K562 (cell line): ENCODE measurements around the gene OR52E6. TPM values are rescaled to one million over a fixed set of nuclear protein-coding genes. Genes with fewer than 3 reads are reported as not detected.

Experiments
- ATAC-seq: fragments of 200-7000 bp; cut with Tn5 transposase; 3 replicates; pipeline ENCODE4 v1.9.1; 2020; ENCODE audit warnings: moderate library complexity
- BruUV-seq: library from RNA; stranded (reverse); fragments of 400-500 nt; replicated peaks from 2 replicates; lab custom pipeline; 2021; lab: Mats Ljungman, UMichigan
- CTCF ChIA-PET: fragments of 300-600 bp; formaldehyde crosslinking; extraction: SDS; loops from one replicate; lab custom pipeline; 2021; ENCODE audit warnings: low intra/inter-chr PET ratio; lab: Yijun Ruan, JAX
- POLR2A ChIA-PET: fragments of 300-600, 350-650 bp; sonication (Branson Sonifier 250); formaldehyde crosslinking; extraction: SDS; loops from one replicate; lab custom pipeline; 2021; ENCODE audit warnings: antibody characterized with exemption, inconsistent platforms; lab: Yijun Ruan, JAX
- DNase-seq, 4 experiments: peaks; one replicate each; pipeline versions ENCODE4 v3.0.0 to v3.0.0-alpha.2; 2011 to 2018; ENCODE audit warnings: low spot score in 3 of 4, mixed read lengths in 3 of 4; ENCODE audit errors: extremely low read depth in 1 of 4
- FAIRE-seq: peaks from 2 replicates; lab custom pipeline; 2011; peaks lifted over from hg19 to GRCh38; lab: Jason Lieb, UNC
- H2AFZ ChIP-seq: 2 replicates; pipeline ENCODE4 v1.6.0; 2011; ENCODE audit warnings: low read depth, low read length, control low read depth, inconsistent platforms
- H3K27ac ChIP-seq: fragments of 200-600 bp; 3 replicates; pipeline ENCODE4 v1.8.0; 2011; ENCODE audit warnings: low read depth, mild to moderate bottlenecking, control low read depth, inconsistent platforms, low read length, moderate library complexity, mixed read lengths; ENCODE audit errors: extremely low read depth
- H3K27me3 ChIP-seq, 2 experiments: fragments of 300-600 bp in 1 of 2; 2 replicates in 1 of 2; 3 replicates in 1 of 2; pipeline versions ENCODE4 v1.6.0 to v1.8.0; 2011; ENCODE audit warnings: inconsistent platforms in 2 of 2, low read length in 2 of 2, mild to moderate bottlenecking in 1 of 2, mixed read lengths in 1 of 2, moderate library complexity in 1 of 2; ENCODE audit not compliant: control insufficient read depth in 2 of 2, insufficient read depth in 2 of 2
- H3K36me3 ChIP-seq: fragments of 300-600 bp; 3 replicates; pipeline ENCODE4 v1.8.0; 2011; ENCODE audit warnings: mild to moderate bottlenecking, low read length, inconsistent platforms; ENCODE audit not compliant: control insufficient read depth, insufficient read depth
- H3K4me1 ChIP-seq, 2 experiments: fragments of 200-600 bp in 1 of 2; replicated peaks in 1 of 2; 2 replicates in 1 of 2; 3 replicates in 1 of 2; pipeline versions ENCODE4 v1.5.1 to v1.8.0; 2011; ENCODE audit warnings: inconsistent platforms in 2 of 2, low read length in 2 of 2, mild to moderate bottlenecking in 1 of 2, mixed read lengths in 1 of 2, moderate library complexity in 1 of 2; ENCODE audit not compliant: control insufficient read depth in 2 of 2, insufficient read depth in 2 of 2
- H3K4me2 ChIP-seq: 2 replicates; pipeline ENCODE4 v1.6.1; 2011; ENCODE audit warnings: low read length, control low read depth, inconsistent platforms, mixed read lengths; ENCODE audit not compliant: insufficient read depth
- H3K4me3 ChIP-seq: fragments of 200-600 bp; sonication (generic), shearing (Covaris generic); 2 replicates; pipeline ENCODE4 v1.5.1; 2016; ENCODE audit warnings: control low read depth, inconsistent platforms
- H3K79me2 ChIP-seq: fragments of 200-600 bp; 3 replicates; pipeline ENCODE4 v1.8.0; 2011; ENCODE audit warnings: low read length, inconsistent platforms; ENCODE audit not compliant: control insufficient read depth, insufficient read depth
- H3K9ac ChIP-seq, 2 experiments: 2 replicates each; pipeline versions ENCODE4 v1.6.0 to v1.6.1; 2011; ENCODE audit warnings: low read depth in 2 of 2, low read length in 2 of 2, control low read depth in 1 of 2, inconsistent platforms in 1 of 2, mild to moderate bottlenecking in 1 of 2, mixed read lengths in 1 of 2; ENCODE audit not compliant: insufficient read depth in 1 of 2
- H3K9me1 ChIP-seq: one replicate; pipeline ENCODE4 v1.6.0; 2011; ENCODE audit warnings: inconsistent platforms, mild to moderate bottlenecking, low read length, moderate library complexity; ENCODE audit not compliant: control insufficient read depth, insufficient read depth
- H3K9me3 ChIP-seq: replicated peaks from 2 replicates; pipeline ENCODE4 v1.5.1; 2011; ENCODE audit warnings: low read depth, low read length, inconsistent platforms; ENCODE audit not compliant: control insufficient read depth, insufficient read depth
- H4K20me1 ChIP-seq: replicated peaks from 2 replicates; pipeline ENCODE4 v1.6.1; 2011; ENCODE audit warnings: low read length, inconsistent platforms, mixed read lengths; ENCODE audit not compliant: control insufficient read depth, insufficient read depth
- BACH1 ChIP-seq: fragments of 200-800 bp; sonication (Bioruptor generic); IDR thresholded peaks from 2 replicates; pipeline ENCODE4 v1.6.1; 2016; ENCODE audit warnings: missing genetic modification characterization, missing compliant biosample characterization
- CC2D1A ChIP-seq: fragments of 450-650 bp; IDR thresholded peaks from 2 replicates; pipeline ENCODE4 v1.6.1; 2017; ENCODE audit warnings: mild to moderate bottlenecking
- EP400 ChIP-seq: fragments of 450-650 bp; IDR thresholded peaks from 2 replicates; pipeline ENCODE4 v1.6.1; 2017; ENCODE audit warnings: antibody characterized with exemption, mild to moderate bottlenecking, moderate library complexity
- FOXJ2 ChIP-seq: fragments of 200-800 bp; sonication (Bioruptor generic); IDR thresholded peaks from 2 replicates; pipeline ENCODE4 v1.6.1; 2016; ENCODE audit warnings: missing genetic modification characterization, missing compliant biosample characterization
- FUS ChIP-seq: fragments of 200-400 bp; formaldehyde crosslinking; optimal IDR thresholded peaks from 2 replicates; pipeline ENCODE3; 2017; ENCODE audit warnings: low read depth, low read length
- GABPB1 ChIP-seq: sonication (generic); formaldehyde crosslinking; IDR thresholded peaks from 2 replicates; pipeline ENCODE4 v1.8.0; 2022; ENCODE audit warnings: mild to moderate bottlenecking, missing genetic modification reagents
- MEIS2 ChIP-seq: fragments of 450-650 bp; IDR thresholded peaks from 2 replicates; pipeline ENCODE4 v1.6.1; 2014; ENCODE audit warnings: mild to moderate bottlenecking; ENCODE audit not compliant: partially characterized antibody
- NKRF ChIP-seq: fragments of 450-650 bp; IDR thresholded peaks from 2 replicates; pipeline ENCODE4 v1.6.1; 2016; ENCODE audit warnings: borderline replicate concordance
- NR2C1 ChIP-seq, 2 experiments: fragments of 450-650 bp; IDR thresholded peaks; 2 replicates each; pipeline ENCODE4 v1.6.1; 2017; ENCODE audit warnings: mild to moderate bottlenecking in 2 of 2, antibody characterized with exemption in 1 of 2, inconsistent platforms in 1 of 2, missing compliant biosample characterization in 1 of 2, missing genetic modification characterization in 1 of 2
- SP1 ChIP-seq: sonication (generic); formaldehyde crosslinking; IDR thresholded peaks from 2 replicates; pipeline ENCODE4 v1.8.1; 2022; ENCODE audit warnings: mild to moderate bottlenecking, missing genetic modification reagents
- ZNF398 ChIP-seq: fragments of 250-450 bp; sonication (Bioruptor Pico); IDR thresholded peaks from 2 replicates; pipeline ENCODE4 v1.8.0; 2021; ENCODE audit warnings: moderate library complexity, mild to moderate bottlenecking, inconsistent platforms
- ZNF431 ChIP-seq: sonication (generic); formaldehyde crosslinking; IDR thresholded peaks from 2 replicates; pipeline ENCODE4 v1.8.0; 2022; ENCODE audit warnings: mild to moderate bottlenecking, missing genetic modification reagents
- ZNF717 ChIP-seq: fragments of 250-450 bp; sonication (Bioruptor Pico); IDR thresholded peaks from 2 replicates; pipeline ENCODE4 v1.5.0; 2021
- WGBS: fragments of 100-300 bp; shearing (Covaris generic); methylation state at CpG from one replicate; pipeline ENCODE4 v1.1.6; 2016; ENCODE audit warnings: low coverage, mixed read lengths; ENCODE audit not compliant: insufficient coverage; ENCODE audit errors: missing lambda C conversion rate; 5-methylcytosine and 5-hydroxymethylcytosine counted together
- in situ Hi-C: fragments of 300-500 bp; cut with MboI; formaldehyde crosslinking; loops from 4 replicates; pipeline ENCODE4 v1.15.0; 2018; ENCODE audit warnings: inconsistent platforms, mixed read lengths
- intact Hi-C: fragments of 100-400 bp; cut with micrococcal nuclease; formaldehyde crosslinking; loops from 2 replicates; pipeline ENCODE4 v1.14.2; 2022
- polyA plus RNA-seq, 8 experiments: library from polyadenylated mRNA; depleted of rRNA in 4 of 8; stranded (reverse) in 5 of 8; unstranded in 3 of 8; fragments of >200 nt; fragmentation: Nextera tagmentation in 2 of 8; fragmentation: Illumina TruSeq in 1 of 8; extraction: Ambion mirVana in 2 of 8; extraction: Trizol in 1 of 8; gene quantifications; 2 replicates each; pipeline versions ENCODE4 v1.2.1 to v1.2.3, GENCODE V29; 2011 to 2014; ENCODE audit warnings: inconsistent platforms in 1 of 8, missing spikeins in 1 of 8
- total RNA-seq, 7 experiments: library from RNA; depleted of rRNA in 6 of 7; stranded (reverse); fragments of >200 nt in 6 of 7; fragmentation: Illumina TruSeq in 2 of 7; extraction: Trizol in 2 of 7; gene quantifications; 2 replicates each; pipeline versions ENCODE4 v1.2.1 to v1.2.3, GENCODE V29; 2011 to 2021; ENCODE audit warnings: low replicate concordance in 1 of 7
- TF ChIP-seq, protein P1 (sequence below): fragments of 250-450 bp; sonication (Bioruptor Pico); IDR thresholded peaks from 2 replicates; pipeline ENCODE4 v1.5.0; 2021; ENCODE audit warnings: mild to moderate bottlenecking, moderate library complexity

OR52E6 gene
- total and polyA plus RNA-seq, 9 of the 15 experiments (the other 6 are each of a cell fraction or from before 2014, with no cell fraction given) = not detected

GRCh38 chr11:5809905-5810795 is 31.5 kb downstream of the OR52E6 start:
- ATAC-seq (peak; percentile 86), FAIRE-seq (peak; percentile 84), DNase-seq (peak; percentile 28 to 83 (median 38))
- H3K36me3 ChIP-seq = no peaks in the 10 kb centered on the region
- in situ Hi-C loops (no loop called here), intact Hi-C loops (no loop called here)
- H3K9me1 ChIP-seq = no peaks in the 10 kb centered on the region
- H3K9me3 ChIP-seq = peaks cover 21% of the 10 kb centered on the region
- H3K27ac ChIP-seq = peak overlapping the region; percentile 73
- peaks cover 0 to 6% of the 10 kb centered on the region in 2 experiments; a peak in 3 of 5 replicates for H3K4me1 ChIP-seq
- H4K20me1 ChIP-seq = no peaks in the 10 kb centered on the region
- peak overlapping the region; percentile 74 for H2AFZ ChIP-seq
- H3K9ac ChIP-seq = peak overlapping the region in 1 of 2 experiments; percentile 16; a peak in 1 of 4 replicates
- ChIA-PET CTCF (no interaction called here), POLR2A (interaction anchor here (0.7 kb wide), 1 partner anchor 305 kb away, joined by 3 read pairs; no protein-coding TSS in a partner anchor)
- H3K79me2 ChIP-seq = no peaks in the 10 kb centered on the region
- no peak overlapping the region for H3K4me3 ChIP-seq
- WGBS = 15% methylated on average over 6 of the region's 6 CpGs
- H3K4me2 ChIP-seq = peak overlapping the region; percentile 33; the same call in 1 of the 2 replicates
- no peaks in the 10 kb centered on the region for H3K27me3 ChIP-seq
- no TSS peak for BruUV-seq
- TF ChIP-seq FUS (no peak), BACH1 (tag) (no peak), ZNF431 (CRISPR knock-in tag) (no peak), ZNF398 (CRISPR knock-in tag) (no peak), GABPB1 (no peak), NR2C1 (IDR thresholded peaks at IDR 0.05) (peak; percentile 15; the same call in 1 of the 2 replicates), NR2C1 (tag; IDR thresholded peaks at IDR 0.05) (no peak), FOXJ2 (tag) (no peak), SP1 (CRISPR knock-in tag) (no peak), ZNF717 (no peak), CC2D1A (peak; percentile 49; the same call in 1 of the 2 replicates), EP400 (peak; percentile 20; the same call in 1 of the 2 replicates), MEIS2 (peak; percentile 95), NKRF (no peak)
- TF ChIP-seq, protein P1, sequence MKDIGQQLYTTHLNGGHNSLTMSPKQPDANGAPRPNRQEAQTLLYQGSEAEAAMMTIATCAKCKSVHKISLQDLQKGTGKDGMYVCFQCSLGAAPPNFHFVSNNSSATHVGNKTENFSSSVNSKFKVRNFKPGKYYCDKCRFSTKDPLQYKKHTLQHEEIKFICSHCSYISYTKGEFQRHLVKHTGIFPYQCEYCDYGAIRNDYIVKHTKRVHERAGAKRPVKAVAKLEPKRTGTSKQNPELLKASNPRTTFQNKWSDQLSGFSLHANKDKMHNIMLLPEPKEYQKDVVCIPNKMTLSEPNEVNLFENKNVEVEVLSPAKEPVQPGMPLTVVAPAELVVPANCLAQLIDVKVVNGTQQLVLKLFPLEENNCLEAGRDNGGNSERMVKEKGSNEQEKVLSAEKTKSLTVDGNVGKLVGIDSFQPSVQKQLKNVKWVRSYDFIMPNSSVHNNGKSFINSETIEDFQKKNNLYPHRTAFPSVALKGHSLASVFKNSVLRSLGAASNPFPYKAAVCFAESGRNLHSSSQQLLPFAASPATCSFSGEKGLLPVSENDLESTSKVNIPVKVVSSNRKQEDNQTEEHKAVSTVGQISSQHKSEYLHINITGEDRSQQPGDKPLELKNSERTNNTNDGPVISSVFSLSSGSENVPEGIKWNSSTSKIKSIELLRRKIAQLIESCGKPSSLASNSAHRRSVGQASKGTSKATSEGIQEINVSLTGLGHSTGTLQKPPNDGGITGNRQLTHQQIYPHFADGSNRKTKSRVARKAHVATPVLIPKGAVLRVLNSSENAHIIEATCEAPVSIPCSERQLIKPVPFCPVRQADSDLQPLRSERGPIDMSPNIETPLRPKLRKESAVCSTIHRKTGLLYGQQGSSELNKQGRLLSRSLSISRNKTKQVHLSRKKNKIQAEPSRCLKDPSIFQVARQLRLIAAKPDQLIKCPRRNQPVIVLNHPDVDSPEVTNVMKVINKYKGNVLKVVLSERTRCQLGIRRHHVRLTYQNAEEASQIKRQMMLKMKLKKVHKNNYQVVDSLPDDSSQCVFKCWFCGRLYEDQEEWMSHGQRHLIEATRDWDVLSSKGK (CRISPR knock-in tag) = no peak
